Measurements from ENCODE around the gene AKR1B15.
"Not testable (repeated sequence)": the region's sequence is repeated elsewhere in the genome, so short reads cannot be mapped to it uniquely, and the experiment has no call there.

GRCh38 chr7:134541501-134542194 is 7.3 kb upstream of the AKR1B15 start:
- TF ChIP-seq CTCF (IDR thresholded peaks at IDR 0.05; ENCODE audit: low read length); EZH2 (IDR thresholded peaks at IDR 0.05; ENCODE audit: borderline replicate concordance, low read length): not testable (repeated sequence)
